IMR-90 (cell line): Measurements from ENCODE around the gene PCNX2. TPM values are rescaled to one million over a fixed set of nuclear protein-coding genes. Genes with fewer than 3 reads are reported as not detected.
"Not testable (repeated sequence)": the region's sequence is repeated elsewhere in the genome, so short reads cannot be mapped to it uniquely, and the experiment has no call there.

Experiments
- ATAC-seq: fragments of 200-7000 bp; cut with Tn5 transposase; 2 replicates; pipeline ENCODE4 v1.9.1; 2020; ENCODE audit warnings: low read depth, mild to moderate bottlenecking, moderate library complexity
- BruUV-seq: library from RNA; stranded (reverse); fragments of 400-500 nt; replicated peaks from 2 replicates; lab custom pipeline; 2021; lab: Mats Ljungman, UMichigan
- CTCF ChIA-PET: fragments of 300-600 bp; formaldehyde crosslinking; extraction: SDS; loops from one replicate; lab custom pipeline; 2021; ENCODE audit warnings: antibody characterized with exemption; lab: Yijun Ruan, JAX
- POLR2A ChIA-PET: fragments of 300-600 bp; sonication (Branson Sonifier 250); formaldehyde crosslinking; loops from one replicate; lab custom pipeline; 2022; ENCODE audit warnings: antibody characterized with exemption; ENCODE audit not compliant: unreplicated experiment; lab: Charles Lee
- DNase-seq: peaks from one replicate; pipeline ENCODE4 v3.0.0; 2013
- H2AFZ ChIP-seq: replicated peaks from 2 replicates; pipeline ENCODE3; 2013; ENCODE audit warnings: low read length, mild to moderate bottlenecking; ENCODE audit not compliant: poor library complexity
- H2AK5ac ChIP-seq: 2 replicates; pipeline ENCODE4 v1.6.1; 2013; ENCODE audit warnings: low read depth, low read length, inconsistent platforms
- H2AK9ac ChIP-seq: replicated peaks from 2 replicates; pipeline ENCODE3; 2013; ENCODE audit warnings: mild to moderate bottlenecking, low read depth, low read length, moderate library complexity; ENCODE audit not compliant: poor library complexity
- H2BK120ac ChIP-seq: 2 replicates; pipeline ENCODE4 v1.6.1; 2013; ENCODE audit warnings: low read depth, low read length, inconsistent platforms
- H2BK15ac ChIP-seq: 3 replicates; pipeline ENCODE4 v1.6.1; 2013; ENCODE audit warnings: low read depth, low read length, inconsistent platforms
- H2BK20ac ChIP-seq: 2 replicates; pipeline ENCODE4 v1.6.1; 2013; ENCODE audit warnings: low read depth, mild to moderate bottlenecking, inconsistent platforms, low read length, moderate library complexity
- H2BK5ac ChIP-seq: 2 replicates; pipeline ENCODE4 v1.6.1; 2013; ENCODE audit warnings: mild to moderate bottlenecking, low read depth, low read length, inconsistent platforms; ENCODE audit not compliant: poor library complexity, severe bottlenecking
- H3K14ac ChIP-seq: replicated peaks from 2 replicates; pipeline ENCODE4 v1.6.1; 2013; ENCODE audit warnings: low read depth, low read length, inconsistent platforms
- H3K18ac ChIP-seq: 2 replicates; pipeline ENCODE4 v1.6.1; 2013; ENCODE audit warnings: low read depth, low read length, control low read depth
- H3K23ac ChIP-seq: 2 replicates; pipeline ENCODE4 v1.6.1; 2013; ENCODE audit warnings: low read depth, low read length, inconsistent platforms
- H3K27ac ChIP-seq: 2 replicates; pipeline ENCODE4 v1.5.1; 2013; ENCODE audit warnings: mild to moderate bottlenecking, control low read depth, low read length; ENCODE audit not compliant: insufficient read depth
- H3K27me3 ChIP-seq: 2 replicates; pipeline ENCODE4 v1.6.1; 2013; ENCODE audit warnings: low read length; ENCODE audit not compliant: control insufficient read depth, insufficient read depth
- H3K36me3 ChIP-seq: 2 replicates; pipeline ENCODE4 v1.6.1; 2013; ENCODE audit warnings: low read length, mixed read lengths; ENCODE audit not compliant: control insufficient read depth, insufficient read depth
- H3K4ac ChIP-seq: 2 replicates; pipeline ENCODE4 v1.6.1; 2013; ENCODE audit warnings: low read depth, low read length, inconsistent platforms
- H3K4me1 ChIP-seq: 2 replicates; pipeline ENCODE4 v1.6.1; 2013; ENCODE audit warnings: low read length, mixed read lengths; ENCODE audit not compliant: control insufficient read depth, insufficient read depth
- H3K4me2 ChIP-seq: 2 replicates; pipeline ENCODE4 v1.6.1; 2013; ENCODE audit warnings: low read depth, mild to moderate bottlenecking, control low read depth, low read length, moderate library complexity
- H3K4me3 ChIP-seq: 2 replicates; pipeline ENCODE4 v1.5.1; 2013; ENCODE audit warnings: low read depth, mild to moderate bottlenecking, control low read depth, low read length, moderate library complexity; ENCODE audit not compliant: insufficient read depth
- H3K56ac ChIP-seq: 2 replicates; pipeline ENCODE4 v1.6.1; 2013; ENCODE audit warnings: low read length, inconsistent platforms; ENCODE audit not compliant: insufficient read depth; ENCODE audit errors: extremely low read depth
- H3K79me1 ChIP-seq, 2 experiments: 2 replicates each; pipeline ENCODE4 v1.6.1; 2013; ENCODE audit warnings: low read length in 2 of 2, inconsistent platforms in 1 of 2, low read depth in 1 of 2
- H3K9ac ChIP-seq: 2 replicates; pipeline ENCODE4 v1.6.1; 2013; ENCODE audit warnings: low read depth, low read length, control low read depth
- H3K9me1 ChIP-seq: 2 replicates; pipeline ENCODE4 v1.6.1; 2013; ENCODE audit warnings: low read length, inconsistent platforms; ENCODE audit not compliant: insufficient read depth
- H3K9me3 ChIP-seq: 2 replicates; pipeline ENCODE4 v1.6.1; 2013; ENCODE audit warnings: low read length; ENCODE audit not compliant: control insufficient read depth, insufficient read depth
- H4K20me1 ChIP-seq: 2 replicates; pipeline ENCODE4 v1.6.1; 2013; ENCODE audit warnings: low read length, inconsistent platforms; ENCODE audit not compliant: insufficient read depth
- H4K5ac ChIP-seq: 2 replicates; pipeline ENCODE4 v1.6.1; 2013; ENCODE audit warnings: mild to moderate bottlenecking, low read depth, low read length, control low read depth
- H4K8ac ChIP-seq, 2 experiments: 2 replicates each; pipeline ENCODE4 v1.6.1; 2013; ENCODE audit warnings: low read depth in 2 of 2, low read length in 2 of 2, control low read depth in 1 of 2, inconsistent platforms in 1 of 2
- H4K91ac ChIP-seq: 2 replicates; pipeline ENCODE4 v1.6.1; 2013; ENCODE audit warnings: low read depth, low read length, inconsistent platforms; ENCODE audit not compliant: insufficient read depth
- WGBS, 2 experiments: methylation state at CpG; one replicate each; pipeline versions ENCODE4 v1.1.5 to v1.1.7; 2013; ENCODE audit warnings: missing lambda C conversion rate in 2 of 2; ENCODE audit not compliant: insufficient read length in 1 of 2; ENCODE audit errors: extremely low coverage in 2 of 2; 5-methylcytosine and 5-hydroxymethylcytosine counted together
- dilution Hi-C: fragments of 300-500 bp; cut with HindIII; formaldehyde crosslinking; loops from one replicate; pipeline ENCODE4 v1.14.3; 2018; ENCODE audit warnings: low sequenced_read_pairs; ENCODE audit not compliant: unreplicated experiment
- in situ Hi-C: fragments of 300-500 bp; cut with MboI; formaldehyde crosslinking; loops from 3 replicates; pipeline ENCODE4 v1.14.3; 2019; ENCODE audit warnings: low sequenced_read_pairs, inconsistent platforms, mixed read lengths
- intact Hi-C: fragments of 100-400 bp; cut with micrococcal nuclease; formaldehyde crosslinking; loops from 2 replicates; pipeline ENCODE4 v1.10.0; 2022
- polyA plus RNA-seq, 3 experiments: library from polyadenylated mRNA; depleted of rRNA; stranded (reverse); fragments of >200 nt; gene quantifications; 2 replicates each; pipeline ENCODE4 v1.2.3, GENCODE V29; 2012; ENCODE audit warnings: low replicate concordance in 1 of 3
- total RNA-seq: library from RNA; depleted of rRNA; stranded (reverse); fragments of >200 nt; gene quantifications from 2 replicates; pipeline ENCODE4 v1.2.3, GENCODE V29; 2012

The PCNX2 gene
- total and polyA plus RNA-seq, 2 of the 4 experiments (the other 2 are of a cell fraction) = 15.9 to 22.6 TPM

GRCh38 chr1:233129031-233129430 lies 166.5 kb downstream of the PCNX2 start:
- intact Hi-C loops, H4K91ac ChIP-seq, H2BK15ac ChIP-seq, H3K23ac ChIP-seq, H3K36me3 ChIP-seq, H2AK5ac ChIP-seq, H3K56ac ChIP-seq, H3K27ac ChIP-seq, H3K79me1 ChIP-seq, H3K14ac ChIP-seq, H3K18ac ChIP-seq, dilution Hi-C loops, in situ Hi-C loops, H2AFZ ChIP-seq, ATAC-seq, BruUV-seq, H3K9me3 ChIP-seq, CTCF ChIA-PET, H3K9me1 ChIP-seq, H3K9ac ChIP-seq, H3K27me3 ChIP-seq, DNase-seq, H4K8ac ChIP-seq, H3K4ac ChIP-seq, H2AK9ac ChIP-seq, H3K4me1 ChIP-seq, H4K20me1 ChIP-seq, H3K4me3 ChIP-seq, H2BK20ac ChIP-seq, H2BK5ac ChIP-seq, H3K4me2 ChIP-seq, H2BK120ac ChIP-seq, H4K5ac ChIP-seq: not testable (repeated sequence)
- 99% methylated on average over 11 of the region's 25 CpGs; no CpG with 5 or more reads in 1 of the 2 experiments for WGBS, 2 experiments
- POLR2A ChIA-PET = interaction anchor here (1.0 kb wide), 1 partner anchor 16 kb away, joined by 3 read pairs; no protein-coding TSS in a partner anchor
